ENCODE data around the gene ZDHHC21.

The ZDHHC21 gene

GRCh38 chr9:14713187-14713767, 20.0 kb upstream of the ZDHHC21 start:
- Histone ChIP-seq H3K27ac (ENCODE audit: low read depth, low read length) (no peak overlapping the region), H3K9me2 (replicated peaks; ENCODE audit: control insufficient read depth, low read length) (no peaks in the 10 kb centered on the region), H3K4me2 (ENCODE audit: low read length) (no peak overlapping the region), H3K36me3 (ENCODE audit: control insufficient read depth, low read length) (no peaks in the 10 kb centered on the region), H3F3A (ENCODE audit: control insufficient read depth, insufficient read depth) (no peaks in the 10 kb centered on the region), H3K4me1 (ENCODE audit: control insufficient read depth, low read length) (no peaks in the 10 kb centered on the region), H4K20me1 (ENCODE audit: control insufficient read depth, insufficient read depth, low read depth, low read length) (no peaks in the 10 kb centered on the region), H3K9me3 (ENCODE audit: control insufficient read depth, insufficient read depth, low read length) (no peaks in the 10 kb centered on the region; the same call in 1 of the 2 replicates), H3K27me3 (ENCODE audit: control insufficient read depth, low read length) (peaks cover 45% of the 10 kb centered on the region), H3K4me3 (ENCODE audit: low read length) (no peak overlapping the region), H3K79me2 (ENCODE audit: control insufficient read depth, low read length) (no peaks in the 10 kb centered on the region)
- TF ChIP-seq, protein P1, sequence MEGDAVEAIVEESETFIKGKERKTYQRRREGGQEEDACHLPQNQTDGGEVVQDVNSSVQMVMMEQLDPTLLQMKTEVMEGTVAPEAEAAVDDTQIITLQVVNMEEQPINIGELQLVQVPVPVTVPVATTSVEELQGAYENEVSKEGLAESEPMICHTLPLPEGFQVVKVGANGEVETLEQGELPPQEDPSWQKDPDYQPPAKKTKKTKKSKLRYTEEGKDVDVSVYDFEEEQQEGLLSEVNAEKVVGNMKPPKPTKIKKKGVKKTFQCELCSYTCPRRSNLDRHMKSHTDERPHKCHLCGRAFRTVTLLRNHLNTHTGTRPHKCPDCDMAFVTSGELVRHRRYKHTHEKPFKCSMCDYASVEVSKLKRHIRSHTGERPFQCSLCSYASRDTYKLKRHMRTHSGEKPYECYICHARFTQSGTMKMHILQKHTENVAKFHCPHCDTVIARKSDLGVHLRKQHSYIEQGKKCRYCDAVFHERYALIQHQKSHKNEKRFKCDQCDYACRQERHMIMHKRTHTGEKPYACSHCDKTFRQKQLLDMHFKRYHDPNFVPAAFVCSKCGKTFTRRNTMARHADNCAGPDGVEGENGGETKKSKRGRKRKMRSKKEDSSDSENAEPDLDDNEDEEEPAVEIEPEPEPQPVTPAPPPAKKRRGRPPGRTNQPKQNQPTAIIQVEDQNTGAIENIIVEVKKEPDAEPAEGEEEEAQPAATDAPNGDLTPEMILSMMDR (IDR thresholded peaks at IDR 0.05; ENCODE audit: low read depth, low read length, poor library complexity, severe bottlenecking), result no peak
- no peak for TF ChIP-seq EZH2phosphoT487 (IDR thresholded peaks at IDR 0.05; ENCODE audit: borderline replicate concordance, low read length)

- Histone ChIP-seq H3K9me3 (ENCODE audit: control insufficient read depth, insufficient read depth, low read length) (peaks cover 2% of the 10 kb centered on the region), H3K27me3 (ENCODE audit: control insufficient read depth, low read length) (peaks cover 54% of the 10 kb centered on the region)
Measured at GRCh38 chr9:14710804-14711203, 17.6 kb upstream of the ZDHHC21 start.

GRCh38 chr9:14706530-14707140, 13.4 kb upstream of the ZDHHC21 start:
- H3K4me2 ChIP-seq (ENCODE audit: low read length), result no peak overlapping the region
- no peaks in the 10 kb centered on the region; the same call in 1 of the 2 replicates for H3F3A ChIP-seq (ENCODE audit: control insufficient read depth, insufficient read depth)

More at GRCh38 chr9:14710804-14711203, 17.6 kb upstream of the ZDHHC21 start:
- Histone ChIP-seq H3F3A (ENCODE audit: control insufficient read depth, insufficient read depth) (no peaks in the 10 kb centered on the region; the same call in 1 of the 2 replicates), H3K27ac (ENCODE audit: low read depth, low read length) (no peak overlapping the region), H3K36me3 (ENCODE audit: control insufficient read depth, low read length) (no peaks in the 10 kb centered on the region), H3K4me3 (ENCODE audit: low read length) (no peak overlapping the region), H4K20me1 (ENCODE audit: control insufficient read depth, insufficient read depth, low read depth, low read length) (no peaks in the 10 kb centered on the region), H3K9me2 (replicated peaks; ENCODE audit: control insufficient read depth, low read length) (no peaks in the 10 kb centered on the region), H3K4me2 (ENCODE audit: low read length) (no peak overlapping the region), H3K4me1 (ENCODE audit: control insufficient read depth, low read length) (no peaks in the 10 kb centered on the region), H3K79me2 (ENCODE audit: control insufficient read depth, low read length) (no peaks in the 10 kb centered on the region)
- TF ChIP-seq EZH2phosphoT487 (IDR thresholded peaks at IDR 0.05; ENCODE audit: borderline replicate concordance, low read length), result no peak
- TF ChIP-seq, protein P1 (IDR thresholded peaks at IDR 0.05; ENCODE audit: low read depth, low read length, poor library complexity, severe bottlenecking), result no peak

More at GRCh38 chr9:14706530-14707140, 13.4 kb upstream of the ZDHHC21 start:
- no peak overlapping the region for H3K4me3 ChIP-seq (ENCODE audit: low read length)
- TF ChIP-seq, protein P1 (IDR thresholded peaks at IDR 0.05; ENCODE audit: low read depth, low read length, poor library complexity, severe bottlenecking), result no peak
- TF ChIP-seq EZH2phosphoT487 (IDR thresholded peaks at IDR 0.05; ENCODE audit: borderline replicate concordance, low read length), result no peak
- peaks cover 70% of the 10 kb centered on the region for H3K27me3 ChIP-seq (ENCODE audit: control insufficient read depth, low read length)
- H3K36me3 ChIP-seq (ENCODE audit: control insufficient read depth, low read length), result no peaks in the 10 kb centered on the region
- H4K20me1 ChIP-seq (ENCODE audit: control insufficient read depth, insufficient read depth, low read depth, low read length), result no peaks in the 10 kb centered on the region
- no peak overlapping the region for H3K27ac ChIP-seq (ENCODE audit: low read depth, low read length)
- peaks cover 19% of the 10 kb centered on the region for H3K9me3 ChIP-seq (ENCODE audit: control insufficient read depth, insufficient read depth, low read length)
- no peaks in the 10 kb centered on the region for H3K4me1 ChIP-seq (ENCODE audit: control insufficient read depth, low read length)
- H3K79me2 ChIP-seq (ENCODE audit: control insufficient read depth, low read length), result no peaks in the 10 kb centered on the region
- no peaks in the 10 kb centered on the region for H3K9me2 ChIP-seq (replicated peaks; ENCODE audit: control insufficient read depth, low read length)

All from DOHH2 (cell line).